HepG2 (cell line): ENCODE data around the gene TBX21. TPM values are rescaled to one million over a fixed set of nuclear protein-coding genes. Genes with fewer than 3 reads are reported as not detected.

Source experiments
- AKAP8 ChIP-seq: sonication (generic); formaldehyde crosslinking; IDR thresholded peaks from 2 replicates; pipeline ENCODE4 v1.5.1; 2020; ENCODE audit warnings: mild to moderate bottlenecking, missing genetic modification reagents
- ATF7 ChIP-seq, 2 experiments: fragments of 450-650 bp in 1 of 2; sonication (generic) in 1 of 2; formaldehyde crosslinking in 1 of 2; IDR thresholded peaks; 2 replicates each; pipeline versions ENCODE4 v1.4.0 to v1.6.1; 2016 to 2020; ENCODE audit warnings: antibody characterized with exemption in 1 of 2, mild to moderate bottlenecking in 1 of 2, missing genetic modification reagents in 1 of 2
- CC2D1A ChIP-seq: sonication (generic); formaldehyde crosslinking; IDR thresholded peaks from 2 replicates; pipeline ENCODE4 v1.8.1; 2023; ENCODE audit warnings: mild to moderate bottlenecking, missing genetic modification reagents
- CHD2 ChIP-seq: IDR thresholded peaks from 2 replicates; pipeline ENCODE4 v1.6.1; 2011; ENCODE audit warnings: low read depth, low read length, improper control_type of control experiment
- EP300 ChIP-seq, 3 experiments: sonication (generic) in 1 of 3; formaldehyde crosslinking in 1 of 3; IDR thresholded peaks; 2 replicates each; pipeline versions ENCODE4 v1.5.1 to v1.6.1; 2011 to 2020; ENCODE audit warnings: low read depth in 2 of 3, low read length in 2 of 3, borderline replicate concordance in 1 of 3, improper control_type of control experiment in 1 of 3, mild to moderate bottlenecking in 1 of 3, missing genetic modification reagents in 1 of 3, moderate library complexity in 1 of 3
- HES4 ChIP-seq: sonication (generic); formaldehyde crosslinking; IDR thresholded peaks from 2 replicates; pipeline ENCODE4 v1.9.0; 2021; ENCODE audit warnings: mild to moderate bottlenecking, missing genetic modification reagents, borderline replicate concordance
- NR2F1 ChIP-seq, 2 experiments: fragments of 450-650 bp in 1 of 2; formaldehyde crosslinking in 1 of 2; IDR thresholded peaks; 2 replicates each; pipeline versions ENCODE4 v1.5.0 to v1.6.1; 2016 to 2020; ENCODE audit warnings: mild to moderate bottlenecking in 1 of 2, missing compliant biosample characterization in 1 of 2, missing genetic modification reagents in 1 of 2, moderate library complexity in 1 of 2
- PTBP1 ChIP-seq: fragments of 200-400 bp; formaldehyde crosslinking; IDR thresholded peaks from 2 replicates; pipeline ENCODE4 v1.6.1; 2018; ENCODE audit warnings: low read length, low read depth; ENCODE audit not compliant: poor library complexity, severe bottlenecking
- RCOR2 ChIP-seq: IDR thresholded peaks from 2 replicates; pipeline ENCODE4 v1.6.1; 2016; ENCODE audit warnings: missing biosample characterization, missing genetic modification reagents
- SETDB1 ChIP-seq: sonication (generic); formaldehyde crosslinking; IDR thresholded peaks from 2 replicates; pipeline ENCODE4 v1.5.1; 2020; ENCODE audit warnings: missing genetic modification reagents, mild to moderate bottlenecking, borderline replicate concordance
- SMC3 ChIP-seq: IDR thresholded peaks from 2 replicates; pipeline ENCODE4 v1.6.1; 2011; ENCODE audit warnings: low read length, improper control_type of control experiment
- STAT5B ChIP-seq: sonication (generic); formaldehyde crosslinking; IDR thresholded peaks from 2 replicates; pipeline ENCODE4 v1.4.0; 2020; ENCODE audit warnings: missing genetic modification reagents
- ZBTB3 ChIP-seq: sonication (generic); formaldehyde crosslinking; IDR thresholded peaks from 2 replicates; pipeline ENCODE4 v1.4.0; 2020; ENCODE audit warnings: low read depth, mild to moderate bottlenecking, moderate library complexity, missing genetic modification reagents, borderline replicate concordance
- ZBTB38 ChIP-seq: sonication (generic); formaldehyde crosslinking; IDR thresholded peaks from 2 replicates; pipeline ENCODE4 v1.5.1; 2020; ENCODE audit warnings: mild to moderate bottlenecking, missing genetic modification reagents
- ZBTB7B ChIP-seq: sonication (generic); formaldehyde crosslinking; IDR thresholded peaks from 2 replicates; pipeline ENCODE4 v1.4.0; 2020; ENCODE audit warnings: missing genetic modification reagents
- ZNF224 ChIP-seq: sonication (generic); formaldehyde crosslinking; IDR thresholded peaks from 2 replicates; pipeline ENCODE4 v1.5.0; 2020; ENCODE audit warnings: mild to moderate bottlenecking, missing genetic modification reagents
- ZNF331 ChIP-seq: sonication (generic); formaldehyde crosslinking; IDR thresholded peaks from 2 replicates; pipeline ENCODE4 v1.4.0; 2020; ENCODE audit warnings: missing genetic modification reagents
- ZNF615 ChIP-seq: sonication (generic); formaldehyde crosslinking; IDR thresholded peaks from 2 replicates; pipeline ENCODE4 v1.5.0; 2020; ENCODE audit warnings: mild to moderate bottlenecking, missing genetic modification reagents, borderline replicate concordance
- ZNF678 ChIP-seq: sonication (generic); formaldehyde crosslinking; IDR thresholded peaks from 2 replicates; pipeline ENCODE4 v1.4.0; 2020; ENCODE audit warnings: mild to moderate bottlenecking, missing genetic modification reagents
- ZNF737 ChIP-seq: sonication (generic); formaldehyde crosslinking; IDR thresholded peaks from 2 replicates; pipeline ENCODE4 v1.5.0; 2020; ENCODE audit warnings: missing genetic modification reagents, mild to moderate bottlenecking, borderline replicate concordance
- ZSCAN30 ChIP-seq: sonication (generic); formaldehyde crosslinking; IDR thresholded peaks from 2 replicates; pipeline ENCODE4 v1.5.0; 2020; ENCODE audit warnings: mild to moderate bottlenecking, missing genetic modification reagents
- polyA plus RNA-seq, 8 experiments: library from polyadenylated mRNA; depleted of rRNA in 3 of 8; stranded (reverse) in 7 of 8; unstranded in 1 of 8; fragments of >200 nt; fragmentation: Illumina TruSeq in 4 of 8; extraction: Trizol in 4 of 8; gene quantifications; 2 replicates each; pipeline versions ENCODE4 v1.2.1 to v1.2.3, GENCODE V29; 2011 to 2016; ENCODE audit warnings: low read depth in 4 of 8, missing spikeins in 1 of 8, mixed read lengths in 1 of 8; ENCODE audit not compliant: insufficient read depth in 1 of 8
- total RNA-seq, 5 experiments: library from RNA; depleted of rRNA; stranded (reverse); fragments of >200 nt; fragmentation: Illumina TruSeq; extraction: Trizol; gene quantifications; 2 replicates each; pipeline ENCODE4 v1.2.3, GENCODE V29; 2016; ENCODE audit warnings: low read depth in 1 of 5
- TF ChIP-seq, protein P1 (sequence below): sonication (generic); formaldehyde crosslinking; IDR thresholded peaks from 2 replicates; pipeline ENCODE4 v1.4.0; 2020; ENCODE audit warnings: missing genetic modification reagents
- TF ChIP-seq, protein P2 (sequence below): sonication (generic); formaldehyde crosslinking; IDR thresholded peaks from 2 replicates; pipeline ENCODE4 v1.4.0; 2020; ENCODE audit warnings: missing genetic modification reagents
- TF ChIP-seq, protein P3 (sequence below): sonication (generic); formaldehyde crosslinking; conservative IDR thresholded peaks from 2 replicates; pipeline ENCODE4 v1.4.0; 2020; ENCODE audit warnings: missing genetic modification reagents

The TBX21 gene
- total and polyA plus RNA-seq, 2 of the 13 experiments (the other 11 are each of a cell fraction or from before 2014, with no cell fraction given) = not detected

DNA sequence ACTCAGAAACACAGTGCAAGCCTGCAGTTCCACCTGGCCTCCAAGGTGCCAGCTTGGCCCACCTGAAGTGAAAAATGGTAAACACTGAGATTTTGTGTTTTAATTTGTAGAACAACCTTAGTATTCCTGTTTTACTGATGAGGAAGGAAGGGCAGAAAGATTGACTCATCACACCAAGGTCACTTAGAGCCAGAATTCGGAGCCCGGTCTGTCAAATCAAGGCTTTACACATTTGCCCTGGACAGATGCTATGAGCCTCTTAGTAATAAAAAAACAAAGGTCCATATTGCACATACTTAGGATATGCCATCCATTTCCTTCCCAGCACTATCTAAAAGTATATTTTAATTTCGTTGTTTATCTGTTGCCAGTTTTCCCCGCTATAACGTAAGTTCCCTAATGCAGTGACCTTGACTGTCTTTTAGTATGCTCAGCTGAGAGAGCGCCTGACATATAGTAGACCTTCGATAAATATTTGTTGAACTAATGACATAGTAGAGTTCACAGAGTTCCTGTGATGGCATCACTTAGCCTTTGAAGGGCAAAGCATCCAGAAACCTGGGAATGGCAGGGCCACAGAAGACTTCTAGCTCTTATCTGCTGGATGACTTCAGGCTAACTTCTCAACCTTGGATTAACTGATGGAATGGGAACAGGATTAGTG is 46.2 kb upstream of the TBX21 start (continued):
- TF ChIP-seq CHD2 (no peak), NR2F1 (CRISPR knock-in tag; IDR thresholded peaks at IDR 0.05) (peak in 1 of 2 experiments; percentile 83; a peak in 2 of 4 replicates), ZNF737 (CRISPR knock-in tag) (no peak), HES4 (CRISPR knock-in tag) (no peak), ZNF678 (CRISPR knock-in tag) (no peak), ZBTB38 (CRISPR knock-in tag) (no peak), AKAP8 (no peak), RCOR2 (CRISPR knock-in tag) (no peak), ZNF224 (no peak), ATF7 (IDR thresholded peaks at IDR 0.05) (peak; percentile 9; the same call in 1 of the 2 replicates), ATF7 (CRISPR knock-in tag; IDR thresholded peaks at IDR 0.05) (no peak), ZNF331 (CRISPR knock-in tag) (0 out of 2 replicates have a peak, but pooled peaks have one; percentile 30), SMC3 (no peak), SETDB1 (CRISPR knock-in tag) (no peak), PTBP1 (no peak), ZBTB3 (CRISPR knock-in tag) (no peak; the same call in 1 of the 2 replicates), CC2D1A (CRISPR knock-in tag) (no peak), ZSCAN30 (CRISPR knock-in tag) (no peak), ZBTB7B (CRISPR knock-in tag) (no peak), EP300 (IDR thresholded peaks at IDR 0.05; ENCODE audit: low read depth in 2 of 2, low read length in 2 of 2) (0 out of 4 replicates have a peak, but pooled peaks of 1 of the 2 experiments have one; percentile 22), EP300 (CRISPR knock-in tag; IDR thresholded peaks at IDR 0.05; ENCODE audit: borderline replicate concordance) (no peak; the same call in 1 of the 2 replicates), ZNF615 (no peak), STAT5B (CRISPR knock-in tag) (no peak)
- TF ChIP-seq, protein P1, sequence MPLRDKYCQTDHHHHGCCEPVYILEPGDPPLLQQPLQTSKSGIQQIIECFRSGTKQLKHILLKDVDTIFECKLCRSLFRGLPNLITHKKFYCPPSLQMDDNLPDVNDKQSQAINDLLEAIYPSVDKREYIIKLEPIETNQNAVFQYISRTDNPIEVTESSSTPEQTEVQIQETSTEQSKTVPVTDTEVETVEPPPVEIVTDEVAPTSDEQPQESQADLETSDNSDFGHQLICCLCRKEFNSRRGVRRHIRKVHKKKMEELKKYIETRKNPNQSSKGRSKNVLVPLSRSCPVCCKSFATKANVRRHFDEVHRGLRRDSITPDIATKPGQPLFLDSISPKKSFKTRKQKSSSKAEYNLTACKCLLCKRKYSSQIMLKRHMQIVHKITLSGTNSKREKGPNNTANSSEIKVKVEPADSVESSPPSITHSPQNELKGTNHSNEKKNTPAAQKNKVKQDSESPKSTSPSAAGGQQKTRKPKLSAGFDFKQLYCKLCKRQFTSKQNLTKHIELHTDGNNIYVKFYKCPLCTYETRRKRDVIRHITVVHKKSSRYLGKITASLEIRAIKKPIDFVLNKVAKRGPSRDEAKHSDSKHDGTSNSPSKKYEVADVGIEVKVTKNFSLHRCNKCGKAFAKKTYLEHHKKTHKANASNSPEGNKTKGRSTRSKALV = no peak
- TF ChIP-seq, protein P2, sequence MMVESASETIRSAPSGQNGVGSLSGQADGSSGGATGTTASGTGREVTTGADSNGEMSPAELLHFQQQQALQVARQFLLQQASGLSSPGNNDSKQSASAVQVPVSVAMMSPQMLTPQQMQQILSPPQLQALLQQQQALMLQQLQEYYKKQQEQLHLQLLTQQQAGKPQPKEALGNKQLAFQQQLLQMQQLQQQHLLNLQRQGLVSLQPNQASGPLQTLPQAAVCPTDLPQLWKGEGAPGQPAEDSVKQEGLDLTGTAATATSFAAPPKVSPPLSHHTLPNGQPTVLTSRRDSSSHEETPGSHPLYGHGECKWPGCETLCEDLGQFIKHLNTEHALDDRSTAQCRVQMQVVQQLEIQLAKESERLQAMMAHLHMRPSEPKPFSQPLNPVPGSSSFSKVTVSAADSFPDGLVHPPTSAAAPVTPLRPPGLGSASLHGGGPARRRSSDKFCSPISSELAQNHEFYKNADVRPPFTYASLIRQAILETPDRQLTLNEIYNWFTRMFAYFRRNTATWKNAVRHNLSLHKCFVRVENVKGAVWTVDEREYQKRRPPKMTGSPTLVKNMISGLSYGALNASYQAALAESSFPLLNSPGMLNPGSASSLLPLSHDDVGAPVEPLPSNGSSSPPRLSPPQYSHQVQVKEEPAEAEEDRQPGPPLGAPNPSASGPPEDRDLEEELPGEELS (CRISPR knock-in tag) = 0 out of 2 replicates have a peak, but pooled peaks have one; percentile 4
- TF ChIP-seq, protein P3, sequence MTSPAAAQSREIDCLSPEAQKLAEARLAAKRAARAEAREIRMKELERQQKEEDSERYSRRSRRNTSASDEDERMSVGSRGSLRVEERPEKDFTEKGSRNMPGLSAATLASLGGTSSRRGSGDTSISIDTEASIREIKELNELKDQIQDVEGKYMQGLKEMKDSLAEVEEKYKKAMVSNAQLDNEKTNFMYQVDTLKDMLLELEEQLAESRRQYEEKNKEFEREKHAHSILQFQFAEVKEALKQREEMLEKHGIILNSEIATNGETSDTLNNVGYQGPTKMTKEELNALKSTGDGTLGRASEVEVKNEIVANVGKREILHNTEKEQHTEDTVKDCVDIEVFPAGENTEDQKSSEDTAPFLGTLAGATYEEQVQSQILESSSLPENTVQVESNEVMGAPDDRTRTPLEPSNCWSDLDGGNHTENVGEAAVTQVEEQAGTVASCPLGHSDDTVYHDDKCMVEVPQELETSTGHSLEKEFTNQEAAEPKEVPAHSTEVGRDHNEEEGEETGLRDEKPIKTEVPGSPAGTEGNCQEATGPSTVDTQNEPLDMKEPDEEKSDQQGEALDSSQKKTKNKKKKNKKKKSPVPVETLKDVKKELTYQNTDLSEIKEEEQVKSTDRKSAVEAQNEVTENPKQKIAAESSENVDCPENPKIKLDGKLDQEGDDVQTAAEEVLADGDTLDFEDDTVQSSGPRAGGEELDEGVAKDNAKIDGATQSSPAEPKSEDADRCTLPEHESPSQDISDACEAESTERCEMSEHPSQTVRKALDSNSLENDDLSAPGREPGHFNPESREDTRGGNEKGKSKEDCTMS (CRISPR knock-in tag) = no peak
